GM21360 (cell line): ENCODE measurements around the gene CBX8.
"Not testable (repeated sequence)": the region's sequence is repeated elsewhere in the genome, so short reads cannot be mapped to it uniquely, and the experiment has no call there.

Experiments
- ATAC-seq: cut with Tn5 transposase; IDR thresholded peaks from one replicate; pipeline ENCODE4 v1.9.1; 2021; ENCODE audit warnings: mild to moderate bottlenecking, moderate library complexity; ENCODE audit not compliant: unreplicated experiment

The CBX8 gene

DNA sequence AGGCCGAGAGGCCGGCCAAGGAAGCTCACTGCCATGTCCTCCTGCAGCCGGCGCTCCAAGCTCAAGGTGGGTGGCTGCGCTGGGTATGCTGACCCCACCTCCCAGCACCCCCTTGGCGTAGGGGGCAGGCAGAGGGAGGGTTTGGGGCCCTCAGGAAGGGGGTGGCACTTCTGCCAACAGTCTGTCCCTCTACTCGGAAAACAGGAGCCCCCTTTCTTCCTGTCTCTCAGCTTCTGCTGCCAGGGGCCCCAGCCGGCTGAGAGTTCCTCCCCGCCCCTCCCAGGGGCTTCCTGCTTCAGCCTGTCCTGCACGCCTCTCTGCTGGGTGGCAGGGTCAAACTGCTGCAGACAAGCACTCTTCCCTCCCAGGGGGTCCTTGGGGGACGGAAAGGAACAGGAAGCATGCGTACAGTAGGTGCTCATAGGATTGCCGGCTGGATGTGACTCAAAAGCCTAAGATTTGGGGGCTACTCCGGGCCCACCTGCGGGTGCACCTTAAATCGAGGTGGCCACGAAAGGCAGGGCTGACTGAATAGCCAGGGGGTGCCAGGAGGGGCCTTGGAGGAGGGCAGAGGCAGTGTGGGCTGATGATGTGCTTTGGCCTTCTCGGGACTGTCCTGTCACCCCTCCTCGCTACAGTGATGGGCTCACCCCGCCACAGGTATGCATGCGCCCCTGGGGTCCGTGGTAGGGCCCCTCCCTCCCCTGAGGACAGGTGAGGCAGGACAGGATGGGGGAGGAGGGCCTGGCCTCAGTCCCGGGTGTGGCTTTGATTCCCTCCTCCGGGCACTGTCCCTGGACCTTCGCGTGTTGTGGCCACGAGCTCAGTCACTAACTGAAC lies 14.9 kb downstream of the CBX8 start:
- ATAC-seq: no peak

DNA sequence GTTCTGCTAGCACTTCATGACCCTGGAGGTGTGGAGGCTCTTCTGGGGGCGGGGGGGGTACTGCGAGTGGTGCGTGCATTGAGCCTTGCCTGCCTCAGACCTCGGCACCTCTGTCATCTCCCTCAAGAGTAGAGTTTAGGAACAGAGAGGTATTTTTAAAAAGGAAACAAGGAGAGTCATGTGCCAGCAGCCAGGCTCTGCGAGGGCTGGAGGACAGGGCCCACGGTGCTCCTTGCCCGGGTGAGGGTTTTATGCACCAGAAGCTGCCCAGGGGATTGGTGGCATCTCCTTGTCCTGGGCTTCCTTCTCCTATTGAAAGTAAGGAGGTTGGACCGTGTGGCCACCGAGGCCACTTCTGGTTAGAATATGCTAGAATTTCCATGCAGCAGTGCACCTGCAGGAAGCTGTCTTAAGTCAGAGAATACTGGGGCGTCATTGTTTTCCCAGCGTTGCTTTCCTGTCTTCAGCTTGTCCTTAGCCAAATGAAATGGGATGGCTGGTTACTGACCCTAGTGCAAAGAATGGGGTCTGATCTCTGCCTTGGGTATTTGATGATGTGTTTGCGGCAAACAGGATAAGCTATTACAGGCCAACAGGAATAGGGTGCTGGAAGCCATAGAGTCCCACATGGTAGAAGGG lies 15.7 kb downstream of the CBX8 start:
- ATAC-seq: no peak

DNA sequence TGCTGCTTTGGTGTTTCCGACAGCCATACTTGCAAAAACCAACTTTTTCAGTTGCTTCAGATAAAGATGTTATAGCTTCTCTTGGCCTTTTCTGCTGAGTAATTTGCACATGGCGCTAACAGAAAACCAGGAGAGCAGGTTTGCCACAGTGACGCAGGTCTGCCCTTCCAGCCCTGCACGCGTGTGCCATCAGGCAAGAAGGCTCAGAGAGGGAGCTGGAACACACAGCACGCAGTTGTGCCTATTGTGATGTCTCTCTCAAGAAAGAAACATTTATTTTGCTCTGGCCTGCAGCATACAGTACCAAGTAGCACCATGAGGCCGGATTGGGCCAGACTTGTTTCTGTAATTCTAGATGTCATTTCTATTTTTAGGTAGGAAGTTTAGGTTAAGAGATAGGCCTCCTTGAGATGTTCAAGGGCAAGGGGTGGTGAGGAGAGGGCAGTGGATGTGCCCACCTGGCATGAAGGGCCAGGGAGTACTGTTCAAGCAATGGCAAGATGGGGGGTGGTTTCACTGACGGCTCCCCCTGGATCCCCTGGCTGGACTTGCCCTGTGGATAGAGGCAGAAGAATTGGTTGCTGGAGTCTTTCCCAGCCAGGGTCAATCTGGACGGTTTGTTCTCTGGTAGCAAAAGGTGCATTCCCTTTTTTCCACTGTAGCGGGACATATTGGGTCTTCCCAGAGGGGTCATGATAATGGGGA lies 17.1 kb downstream of the CBX8 start:
- ATAC-seq: no peak

DNA sequence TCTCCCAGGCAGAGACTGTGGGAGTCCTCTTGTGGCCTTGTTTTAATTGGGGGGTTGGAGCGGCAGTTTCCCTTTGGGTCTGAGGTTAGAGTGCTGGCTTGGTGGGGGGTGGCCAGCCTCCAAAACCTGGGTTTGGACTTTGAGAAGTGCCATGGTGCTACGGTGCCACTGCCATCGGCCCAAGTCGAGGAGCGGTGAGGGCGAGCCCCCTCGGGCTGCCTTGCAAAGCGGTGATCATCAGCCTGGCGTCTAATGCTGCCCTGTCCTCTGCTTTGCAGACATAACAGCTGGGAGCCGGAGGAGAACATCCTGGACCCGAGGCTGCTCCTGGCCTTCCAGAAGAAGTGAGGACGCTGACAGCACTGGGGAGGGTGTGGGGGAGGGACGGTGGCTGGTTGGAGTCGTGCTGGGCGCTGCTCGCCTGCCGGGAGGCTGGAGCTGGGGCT lies 17.8 kb downstream of the CBX8 start:
- ATAC-seq: no peak

DNA sequence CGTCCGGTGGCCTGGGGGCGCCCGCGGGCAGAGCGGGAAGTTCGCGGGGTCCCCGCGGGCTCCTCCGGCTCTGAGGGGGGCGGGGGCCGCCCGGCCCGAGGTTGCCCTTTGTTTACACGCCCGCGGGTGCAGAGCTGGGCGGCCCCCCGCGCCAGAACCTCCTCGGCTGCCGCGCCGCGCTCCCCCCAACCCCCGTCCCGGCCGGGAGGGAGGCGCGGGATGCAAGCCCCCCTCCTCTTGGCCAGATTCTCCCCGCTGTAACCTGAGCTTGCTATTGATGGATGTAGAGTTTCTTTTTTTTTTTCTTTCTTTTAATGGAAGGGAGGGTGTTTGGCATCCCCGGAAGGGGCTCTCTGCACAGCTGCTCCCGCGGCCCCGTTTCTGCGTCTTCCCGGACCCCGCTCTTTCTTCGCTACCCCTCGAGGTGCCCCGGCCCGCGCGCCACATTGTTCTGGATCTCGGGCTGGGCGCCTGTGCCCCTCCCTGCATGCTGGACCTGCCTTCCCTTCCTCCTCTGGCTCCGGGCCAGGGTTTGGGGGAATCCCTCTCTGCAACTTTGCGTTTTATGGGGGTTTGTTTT lies 18.3 kb downstream of the CBX8 start:
- ATAC-seq: no peak

DNA sequence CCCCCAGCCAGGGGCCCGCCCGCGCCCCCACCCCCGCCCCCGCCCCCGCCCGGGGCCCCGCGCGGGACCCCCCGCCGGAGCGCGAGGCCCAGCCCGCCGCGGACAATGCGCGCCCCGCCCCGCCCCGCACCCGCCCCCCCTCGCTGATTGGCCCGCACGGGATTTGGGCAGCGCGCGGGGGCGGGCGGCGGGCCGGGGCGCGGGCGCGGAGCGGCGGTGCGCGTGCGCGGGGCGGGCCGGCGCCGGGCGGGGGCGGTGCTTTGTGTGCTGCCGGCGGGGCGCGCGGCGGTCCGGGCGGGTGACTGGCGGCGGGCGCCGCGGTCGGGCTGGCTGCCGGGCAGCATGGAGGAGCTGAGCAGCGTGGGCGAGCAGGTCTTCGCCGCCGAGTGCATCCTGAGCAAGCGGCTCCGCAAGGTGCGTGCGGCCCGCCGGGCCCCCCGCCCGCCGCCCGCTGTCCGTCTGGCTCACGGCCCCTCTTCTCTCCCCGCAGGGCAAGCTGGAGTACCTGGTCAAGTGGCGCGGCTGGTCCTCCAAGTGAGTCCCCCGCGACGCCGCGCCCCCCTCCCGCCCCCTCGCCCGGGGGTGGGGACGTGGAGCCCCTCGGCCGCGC lies 18.9 kb downstream of the CBX8 start, which contains the start of gene CBX2:
TSS of gene CBX2 (plus strand) at position 255 of the 610 bp plus-strand sequence. CDS start at position 343, 88 bp downstream.
- ATAC-seq: peak; percentile 62

DNA sequence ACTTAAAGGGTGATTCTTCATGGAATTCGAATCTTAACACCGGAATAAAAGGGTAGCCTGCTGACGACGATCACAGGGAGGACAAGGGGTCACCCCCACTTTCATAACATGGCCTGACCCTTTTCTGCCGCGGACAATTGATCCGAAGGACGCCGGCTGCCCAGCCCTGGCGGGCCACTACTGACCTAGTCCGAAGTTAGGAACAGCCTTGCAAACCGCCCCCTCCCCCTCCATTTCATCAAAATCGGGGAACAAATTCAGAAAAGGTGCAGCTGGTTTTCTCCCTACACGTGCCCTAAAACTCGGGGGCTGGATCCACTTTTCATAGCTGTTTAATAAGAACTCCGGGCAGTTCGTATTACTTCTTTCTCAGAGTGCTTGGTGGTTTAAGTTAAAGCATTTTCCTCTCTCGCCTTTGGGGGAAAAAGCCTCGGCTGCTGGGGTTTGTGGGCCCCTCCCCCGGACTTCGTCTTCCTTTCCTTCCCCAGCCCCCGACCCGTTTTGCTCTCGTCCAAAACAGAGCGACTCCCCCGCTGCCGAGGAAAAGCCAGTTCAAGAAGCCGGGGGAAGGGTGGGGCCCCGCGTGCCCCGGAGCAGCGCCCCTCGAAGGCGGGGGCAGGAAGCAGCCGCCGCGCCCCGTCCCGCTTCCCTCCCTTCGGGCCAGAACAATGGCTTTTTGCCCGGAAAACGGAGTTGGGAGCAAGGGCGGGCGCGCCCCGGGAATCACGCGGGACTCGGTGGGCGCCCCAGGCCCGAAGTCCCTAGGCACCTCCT lies 19.6 kb downstream of the CBX8 start:
- peak; percentile 21 for ATAC-seq

DNA sequence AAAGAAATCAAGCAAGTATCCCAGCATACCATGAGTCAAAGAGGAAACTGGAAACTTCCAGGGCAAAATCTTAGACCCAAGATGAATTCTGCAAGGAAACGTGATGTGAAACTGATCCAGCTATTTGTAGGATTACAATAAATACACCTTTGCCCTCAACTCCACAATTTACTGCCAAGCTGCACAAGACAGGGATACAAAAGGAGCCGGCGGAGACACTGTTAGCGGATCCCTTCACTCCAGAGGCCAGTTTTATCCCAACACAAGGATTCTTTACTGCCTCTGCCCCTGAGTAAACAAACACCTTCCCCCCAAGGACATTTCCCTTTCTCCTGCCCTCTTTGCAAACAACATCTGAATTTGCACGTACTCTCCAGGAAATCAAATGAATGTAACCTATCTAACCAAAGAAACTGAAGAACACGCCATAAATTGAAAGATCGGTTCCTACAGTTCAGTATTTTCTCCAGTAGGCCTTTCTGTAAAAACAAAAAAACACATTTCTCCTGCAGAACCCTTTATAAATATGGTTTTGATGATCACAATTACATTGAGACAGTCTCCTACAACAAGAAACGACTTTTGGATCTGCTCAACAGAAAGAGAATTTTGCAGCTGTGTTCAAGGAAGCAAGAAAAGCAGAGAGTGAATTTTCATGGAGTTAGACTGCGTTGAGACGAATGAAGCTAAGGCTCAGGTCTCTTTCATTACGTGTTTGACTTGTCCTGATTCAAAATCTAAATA lies 20.3 kb downstream of the CBX8 start:
- ATAC-seq: no peak

DNA sequence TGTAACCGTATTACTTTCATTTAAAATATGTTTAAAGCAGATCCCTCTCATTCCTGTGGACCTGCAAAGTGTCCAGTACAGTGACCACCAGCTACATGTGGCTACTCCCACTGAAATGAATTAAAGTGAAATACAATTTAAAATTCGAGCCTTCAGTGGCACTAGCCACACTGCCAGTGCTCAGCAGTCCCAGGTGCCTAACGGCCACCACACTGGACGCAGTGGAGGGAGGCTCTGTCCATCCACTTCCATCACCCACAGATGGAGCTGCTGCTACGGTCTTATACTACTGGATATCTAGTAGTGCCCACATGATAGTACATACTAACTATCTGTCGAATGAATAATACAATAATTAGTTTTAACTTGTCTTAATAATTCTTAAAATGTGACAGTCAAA lies 21.2 kb downstream of the CBX8 start:
- no peak for ATAC-seq

DNA sequence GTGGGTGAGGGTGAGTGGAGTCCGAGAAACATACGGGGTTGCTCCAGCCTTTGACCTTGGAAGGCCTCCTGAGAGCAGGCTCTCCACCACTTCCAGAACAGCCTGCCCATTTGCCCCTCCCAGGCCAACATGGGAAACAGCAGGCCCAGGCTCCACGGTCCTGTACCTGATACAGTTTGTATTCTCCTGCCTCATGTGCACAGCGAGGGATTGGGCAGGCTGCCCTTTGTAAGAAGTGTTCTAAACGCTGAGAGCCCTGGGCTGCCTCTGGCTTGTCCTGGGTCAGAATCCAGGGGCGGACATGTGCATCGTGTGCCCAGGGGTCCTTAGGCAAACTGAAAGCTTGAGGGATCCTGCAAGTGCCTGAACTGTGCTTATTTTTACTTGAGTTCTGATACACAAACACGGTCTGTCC lies 22.3 kb downstream of the CBX8 start:
- no peak for ATAC-seq

DNA sequence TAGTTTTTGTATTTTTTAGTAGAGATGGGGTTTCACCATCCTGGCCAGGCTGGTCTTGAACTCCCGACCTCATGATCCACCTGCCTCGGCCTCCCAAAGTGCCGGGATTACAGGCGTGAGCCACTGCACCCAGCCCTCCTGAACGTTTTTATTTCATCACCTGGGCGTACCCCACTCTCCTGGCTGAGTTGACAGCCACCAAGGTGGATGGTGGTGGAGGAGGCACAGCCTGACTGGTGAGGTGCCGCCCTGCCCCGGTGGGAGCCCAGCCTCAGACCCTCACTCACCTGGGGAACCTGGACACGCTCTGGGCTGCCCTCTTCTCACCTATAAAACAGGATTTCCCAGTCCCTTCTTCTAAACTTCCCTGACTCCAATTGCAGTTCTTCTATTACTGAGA lies 24.2 kb downstream of the CBX8 start:
- ATAC-seq: not testable (repeated sequence)

DNA sequence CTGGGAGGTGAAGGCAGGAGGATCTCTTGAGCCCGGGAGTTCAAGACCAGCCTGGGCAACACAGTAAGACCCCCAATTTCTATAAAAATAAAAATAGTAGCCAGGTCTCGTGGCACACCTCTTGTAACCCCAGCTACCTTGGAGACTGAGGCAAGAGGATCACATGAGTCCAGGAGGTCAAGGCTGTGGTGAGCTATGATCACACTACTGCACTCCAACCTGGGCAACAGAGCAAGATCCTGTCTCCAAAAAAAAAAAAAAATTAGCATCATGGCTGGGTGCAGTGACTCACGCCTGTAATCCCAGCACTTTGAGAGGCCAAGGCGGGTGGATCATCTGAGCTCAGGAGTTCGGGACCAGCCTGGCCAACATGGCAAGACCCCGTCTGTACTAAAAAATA lies 25.6 kb downstream of the CBX8 start:
- ATAC-seq: no peak

DNA sequence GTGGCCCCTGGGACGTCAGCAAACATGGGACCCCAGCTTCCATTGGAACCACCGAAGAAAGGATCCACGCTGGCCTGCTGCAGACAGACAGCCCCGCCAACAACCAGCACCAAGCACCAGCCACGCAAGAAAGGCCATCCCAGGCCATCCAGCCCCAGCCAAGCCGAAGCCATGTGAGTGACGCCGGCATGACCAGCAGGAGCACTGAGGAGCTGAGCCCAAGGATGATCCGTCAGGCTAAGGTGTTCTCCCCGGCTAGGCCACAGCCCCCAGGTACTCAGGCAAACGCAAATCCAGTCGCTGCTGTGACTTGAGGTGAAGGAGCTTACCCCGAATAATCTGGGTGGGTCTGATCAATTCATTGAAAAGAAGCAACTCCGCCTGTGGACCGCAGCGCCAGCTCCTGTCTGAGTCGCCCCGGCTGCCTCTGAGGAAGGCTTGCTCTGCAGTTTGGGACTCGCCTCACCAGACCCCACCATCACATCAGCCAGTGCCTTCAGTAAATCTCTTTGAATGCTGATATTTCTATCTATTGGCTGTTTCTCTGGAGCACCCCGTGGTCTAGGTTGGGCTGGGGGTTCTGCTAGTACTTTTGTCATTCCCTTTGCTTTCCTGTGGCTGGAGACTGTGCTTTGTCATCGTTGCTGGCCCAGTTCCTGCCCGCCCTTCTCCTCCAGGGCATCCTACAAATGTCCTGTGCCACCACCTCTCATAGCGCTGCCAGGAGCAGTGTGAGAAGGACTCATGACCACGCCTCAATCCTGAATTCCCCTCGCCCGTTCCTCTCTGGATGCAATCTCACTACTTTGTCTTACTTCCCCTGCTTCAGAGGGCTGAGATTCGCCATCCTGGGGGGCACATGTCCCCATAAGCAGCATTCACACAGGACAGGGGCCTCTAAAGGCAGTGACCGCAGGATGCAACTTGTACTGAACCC lies 27.0 kb downstream of the CBX8 start:
- ATAC-seq: no peak

DNA sequence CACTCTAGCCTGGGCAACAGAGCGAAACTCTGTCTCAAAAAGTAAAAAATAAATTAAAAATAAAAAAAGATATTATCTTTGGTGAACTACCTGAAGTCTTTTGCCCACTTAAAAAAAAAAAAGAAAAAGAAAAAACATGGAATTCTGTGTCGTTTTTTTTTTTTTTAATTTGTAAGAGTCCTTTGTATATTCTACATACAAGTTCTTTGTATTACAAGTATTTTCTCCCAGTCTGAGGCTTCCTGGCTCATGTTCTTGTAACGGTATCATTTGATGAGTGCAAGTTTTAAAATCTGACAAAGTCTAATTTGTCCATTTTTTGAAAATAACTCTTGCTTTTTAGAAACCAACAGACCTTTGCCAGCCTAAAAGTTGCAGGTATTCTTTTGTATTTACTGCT lies 31.2 kb downstream of the CBX8 start:
- no peak for ATAC-seq

DNA sequence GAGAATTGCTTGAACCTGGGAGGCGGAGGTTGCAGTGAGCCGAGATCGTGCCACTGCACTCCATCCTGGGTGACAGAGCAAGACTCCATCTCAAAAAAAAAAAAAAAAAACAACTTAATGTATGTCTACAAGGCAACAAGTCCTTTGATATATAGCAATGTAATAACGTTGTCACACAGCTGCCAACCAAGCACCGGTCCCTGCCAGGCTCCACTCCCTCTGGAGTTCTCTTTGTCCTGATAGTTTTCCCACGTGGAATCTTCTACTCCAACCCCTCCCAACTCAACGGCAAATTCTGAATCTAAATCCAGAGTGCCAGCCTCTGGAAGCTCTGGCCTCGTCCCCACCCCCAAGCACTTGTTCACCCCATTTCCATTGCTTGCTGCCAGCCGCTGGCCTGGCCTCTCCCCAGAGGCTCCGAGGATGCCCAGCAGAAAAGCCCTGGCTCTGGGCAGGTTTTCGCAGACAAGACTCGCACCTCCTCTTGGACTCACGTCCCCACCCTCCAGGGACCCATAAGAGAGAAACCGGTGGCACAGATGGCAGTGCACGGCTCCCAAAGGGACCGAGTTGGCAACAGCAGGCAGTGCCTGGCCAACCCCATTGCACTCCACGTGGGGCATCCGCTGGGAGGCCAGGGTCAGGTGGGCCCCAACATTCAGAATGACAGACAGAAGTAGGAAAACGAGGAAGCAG lies 34.8 kb downstream of the CBX8 start:
- ATAC-seq: no peak

DNA sequence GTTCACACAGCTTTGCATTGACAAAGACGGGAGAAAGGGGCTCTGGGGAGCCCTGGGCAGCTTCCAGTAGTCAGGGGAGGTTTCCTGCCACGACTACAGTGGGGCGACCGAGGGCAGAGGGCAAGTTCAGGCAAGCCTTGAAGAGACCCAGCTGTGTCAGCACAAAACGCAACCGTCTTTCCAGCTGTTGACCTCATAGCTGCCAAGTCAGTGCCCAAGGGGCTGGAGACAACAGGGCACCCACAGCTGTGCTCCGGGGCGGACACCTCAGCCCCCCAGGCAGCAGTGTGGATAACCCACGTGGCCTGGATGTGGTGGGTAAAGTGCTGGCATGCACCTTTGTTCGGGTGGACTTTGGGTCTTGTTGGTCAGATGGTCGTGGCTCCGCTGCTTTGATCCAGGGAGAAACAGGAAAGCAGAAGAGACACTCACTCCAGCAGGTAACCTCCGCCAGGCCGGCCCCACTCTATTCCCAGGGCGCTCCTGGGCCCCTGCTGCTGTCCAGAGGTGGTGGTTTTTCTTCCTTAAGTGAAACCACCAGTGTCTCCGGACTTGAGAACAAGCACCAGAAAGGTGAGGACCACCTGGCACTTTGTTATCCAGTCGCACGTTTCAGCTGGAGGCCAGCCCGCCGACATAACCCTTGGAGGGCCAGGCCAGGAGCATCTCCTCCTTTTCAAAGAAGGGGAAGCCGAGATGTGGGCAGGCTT lies 36.5 kb downstream of the CBX8 start:
- no peak for ATAC-seq

DNA sequence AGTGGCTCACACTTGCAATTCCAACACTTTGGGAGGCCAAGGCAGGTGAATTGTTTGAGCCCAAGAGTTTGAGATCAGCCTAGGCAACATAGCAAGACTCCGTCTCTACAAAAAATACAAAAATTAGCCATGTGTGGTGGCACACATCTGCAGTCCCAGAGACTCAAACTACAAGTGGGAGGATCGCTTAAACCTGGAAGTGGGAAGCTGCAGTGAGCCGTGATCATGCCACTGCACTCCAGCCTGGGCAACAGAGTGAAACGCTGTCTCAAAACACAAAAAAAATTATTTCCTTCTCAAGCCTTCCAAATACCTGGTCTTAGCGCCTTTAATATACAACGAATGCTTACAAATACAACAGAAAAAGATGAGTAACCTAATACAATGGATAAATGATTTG lies 38.6 kb downstream of the CBX8 start:
- ATAC-seq: no peak
